Pons (tissue), 1 donor: ENCODE data around the gene GPM6B.

Experiments
- DNase-seq: peaks from one replicate; pipeline ENCODE4 v3.0.0-alpha.2; 2016; ENCODE audit warnings: low spot score

The GPM6B gene, protein sequence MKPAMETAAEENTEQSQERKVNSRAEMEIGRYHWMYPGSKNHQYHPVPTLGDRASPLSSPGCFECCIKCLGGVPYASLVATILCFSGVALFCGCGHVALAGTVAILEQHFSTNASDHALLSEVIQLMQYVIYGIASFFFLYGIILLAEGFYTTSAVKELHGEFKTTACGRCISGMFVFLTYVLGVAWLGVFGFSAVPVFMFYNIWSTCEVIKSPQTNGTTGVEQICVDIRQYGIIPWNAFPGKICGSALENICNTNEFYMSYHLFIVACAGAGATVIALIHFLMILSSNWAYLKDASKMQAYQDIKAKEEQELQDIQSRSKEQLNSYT

DNA sequence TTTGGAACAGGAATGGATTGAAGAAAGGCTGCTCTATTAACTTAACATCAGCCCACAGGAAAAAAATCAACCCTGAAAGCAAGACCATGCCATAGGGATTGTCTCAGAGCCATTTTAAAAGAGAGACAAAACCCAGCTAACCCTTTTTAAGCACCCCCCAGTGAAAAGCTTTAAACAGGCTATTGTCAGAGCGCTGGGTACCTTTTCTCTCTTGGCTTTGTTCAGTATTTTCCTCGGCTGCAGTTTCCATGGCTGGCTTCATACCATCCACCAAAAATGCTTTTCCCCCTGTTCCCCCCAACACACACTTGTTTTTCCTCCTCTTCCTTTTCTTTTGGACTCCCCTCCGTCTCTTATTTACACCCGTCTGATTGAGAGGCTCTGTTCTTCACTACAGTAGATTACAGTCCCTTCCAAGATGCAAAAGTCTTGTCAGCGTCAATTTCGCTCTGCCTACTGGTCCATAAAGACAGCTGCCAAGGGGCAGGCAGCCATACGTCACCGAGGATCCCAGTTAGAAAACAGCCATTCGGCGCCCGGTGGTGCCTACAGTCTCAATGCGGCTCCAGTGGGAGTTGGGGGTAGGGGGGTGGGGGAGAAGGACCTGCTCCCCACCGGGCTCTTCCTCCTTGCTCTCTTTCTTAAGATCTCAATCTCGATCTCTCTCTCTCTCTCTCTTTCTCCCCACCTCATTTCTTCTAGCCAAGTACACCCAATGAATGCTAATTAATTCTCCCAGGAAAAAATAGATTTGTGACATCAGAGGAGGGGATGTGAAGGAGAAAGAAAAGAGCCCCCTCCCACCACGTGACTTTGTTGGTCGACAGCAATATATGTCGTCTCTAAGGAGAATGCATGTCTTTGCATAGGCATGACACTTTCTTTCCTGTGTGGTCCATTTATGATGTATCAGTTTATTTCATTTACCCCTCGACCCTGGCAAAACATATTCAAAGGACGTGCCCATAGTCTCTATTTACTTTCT lies at the start of gene GPM6B:
GPM6B (minus strand) TSS at position 451 of the 985 bp plus-strand sequence; CDS start at position 262, 189 bp downstream.
- peak; percentile 66 for DNase-seq

DNA sequence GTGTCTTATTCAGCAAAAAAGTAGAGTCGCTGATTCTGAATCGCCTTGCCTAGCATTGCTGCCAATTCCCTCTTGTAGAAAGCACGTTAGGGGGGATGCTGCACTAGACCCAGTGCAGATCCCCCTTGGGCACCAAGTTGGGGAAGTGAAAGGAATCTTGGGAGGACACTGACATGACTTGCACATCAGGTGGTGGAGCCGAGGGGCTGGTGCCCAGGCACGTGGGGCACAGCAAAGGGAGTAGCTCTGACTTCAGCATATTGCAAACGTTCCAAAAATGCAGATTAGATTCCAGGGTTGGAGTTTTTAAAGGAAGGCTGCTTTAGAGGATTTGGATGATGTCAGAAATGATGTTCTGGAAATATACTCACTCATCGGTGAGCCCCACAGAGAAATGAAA lies 47.4 kb upstream of the GPM6B start:
- no peak for DNase-seq

DNA sequence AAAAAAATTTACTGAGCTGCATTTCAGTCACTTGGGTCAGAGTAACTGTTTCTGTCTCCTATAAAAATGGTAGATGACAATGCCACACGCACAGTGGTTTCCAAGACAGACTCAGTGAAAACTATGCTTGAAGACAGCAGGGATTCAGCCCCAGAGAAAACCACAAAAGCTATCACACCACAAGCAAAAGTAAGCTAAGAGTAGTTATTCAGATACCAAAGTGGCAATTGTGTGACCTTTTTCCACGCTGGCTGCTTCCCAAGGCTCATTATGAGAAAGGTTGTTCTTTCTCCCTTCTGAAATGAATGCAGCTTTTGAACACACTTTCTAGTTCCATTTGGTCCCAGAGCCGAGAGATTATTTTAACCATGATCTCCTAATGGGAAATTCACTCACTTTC lies 46.4 kb upstream of the GPM6B start:
- peak; percentile 57 for DNase-seq

DNA sequence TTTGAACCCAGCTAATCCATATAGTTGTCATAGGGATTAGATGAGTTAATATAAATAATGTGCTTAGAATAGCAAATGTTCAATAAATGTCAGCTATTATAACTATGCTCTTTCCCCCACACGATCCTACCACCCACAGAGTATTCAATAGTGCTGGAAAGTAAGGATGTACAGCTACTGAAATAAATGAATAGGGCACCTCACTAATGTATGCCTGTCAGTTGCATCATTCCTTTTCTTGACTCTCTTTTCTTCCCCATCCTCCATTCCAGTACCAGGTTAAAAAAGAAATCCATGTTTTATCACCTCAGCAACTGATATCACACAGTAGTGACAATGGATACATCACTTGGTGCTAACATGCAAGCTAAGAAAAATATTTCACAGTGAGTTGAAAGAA lies 42.8 kb upstream of the GPM6B start:
- DNase-seq = no peak

DNA sequence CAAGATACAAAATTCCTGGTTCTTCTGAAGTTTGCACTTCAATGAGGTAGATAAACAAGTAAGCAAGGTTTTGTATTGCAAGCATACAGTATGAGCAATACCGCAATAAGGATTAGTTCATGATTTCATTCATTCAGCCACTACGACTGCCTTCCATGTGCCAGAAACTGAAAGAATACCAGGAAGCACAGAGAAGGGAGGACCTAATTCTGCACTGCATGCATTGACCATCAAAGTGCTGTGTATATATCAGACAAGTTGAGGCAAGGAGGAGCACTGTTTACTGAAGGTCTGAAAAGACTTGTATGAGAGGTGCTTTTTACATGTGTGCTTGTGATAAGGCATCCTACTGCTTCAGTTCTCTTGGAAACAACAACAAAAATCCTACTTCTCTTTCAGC lies 40.9 kb upstream of the GPM6B start:
- DNase-seq = no peak

DNA sequence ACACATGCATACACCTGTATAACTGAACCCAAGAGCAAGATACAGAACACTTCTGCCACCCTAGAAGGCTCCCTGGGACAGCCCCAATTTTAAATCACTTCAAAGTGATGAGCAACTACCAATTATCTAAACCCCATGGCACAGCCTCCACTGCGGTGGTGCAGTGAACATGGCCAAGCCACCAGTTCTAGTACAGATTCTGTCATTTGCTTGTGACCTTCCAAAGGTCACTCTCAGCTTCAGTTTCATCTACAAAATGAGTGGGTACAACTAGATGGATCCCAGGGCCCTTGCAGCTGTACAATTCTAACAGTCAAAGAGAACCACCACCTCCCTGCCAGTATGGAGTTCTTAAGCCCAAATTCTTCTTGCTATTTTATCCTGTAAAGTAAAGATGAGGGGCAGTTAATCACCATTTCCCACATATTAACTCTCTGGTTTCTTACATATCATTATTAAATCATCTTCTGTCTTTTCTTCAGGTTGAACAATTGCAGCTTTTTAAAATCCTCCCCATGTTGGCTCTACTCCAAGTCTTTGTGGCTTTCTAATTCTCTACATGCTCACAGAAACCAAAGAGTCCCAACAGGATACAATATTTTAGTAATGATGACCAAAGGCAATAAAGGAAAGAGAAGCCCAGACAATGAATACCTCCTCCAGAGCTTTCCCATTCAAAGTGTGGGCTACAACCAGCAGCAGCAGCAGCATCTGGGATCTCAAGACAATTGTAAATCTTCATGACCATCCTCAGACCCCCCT lies 39.0 kb upstream of the GPM6B start:
- no peak for DNase-seq

DNA sequence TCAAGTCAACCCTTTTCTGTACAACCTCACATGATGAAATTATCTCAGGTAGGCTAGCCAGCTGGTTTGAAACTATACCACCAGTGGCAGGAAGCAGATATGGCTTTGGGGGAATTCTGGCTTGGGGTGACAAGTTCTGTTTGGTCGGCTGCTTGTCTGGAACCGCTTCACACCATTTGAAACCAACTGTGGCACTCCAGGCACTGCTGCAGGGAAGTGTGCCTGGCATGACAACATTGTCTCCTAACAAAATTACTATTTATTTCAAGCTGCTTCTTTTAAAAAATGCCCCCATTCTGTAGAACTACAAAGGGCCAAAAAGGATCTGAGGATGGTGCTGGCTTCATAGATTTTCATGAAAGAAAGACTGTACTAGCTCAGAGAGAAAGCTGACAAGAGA lies 37.1 kb upstream of the GPM6B start:
- peak; percentile 37 for DNase-seq

DNA sequence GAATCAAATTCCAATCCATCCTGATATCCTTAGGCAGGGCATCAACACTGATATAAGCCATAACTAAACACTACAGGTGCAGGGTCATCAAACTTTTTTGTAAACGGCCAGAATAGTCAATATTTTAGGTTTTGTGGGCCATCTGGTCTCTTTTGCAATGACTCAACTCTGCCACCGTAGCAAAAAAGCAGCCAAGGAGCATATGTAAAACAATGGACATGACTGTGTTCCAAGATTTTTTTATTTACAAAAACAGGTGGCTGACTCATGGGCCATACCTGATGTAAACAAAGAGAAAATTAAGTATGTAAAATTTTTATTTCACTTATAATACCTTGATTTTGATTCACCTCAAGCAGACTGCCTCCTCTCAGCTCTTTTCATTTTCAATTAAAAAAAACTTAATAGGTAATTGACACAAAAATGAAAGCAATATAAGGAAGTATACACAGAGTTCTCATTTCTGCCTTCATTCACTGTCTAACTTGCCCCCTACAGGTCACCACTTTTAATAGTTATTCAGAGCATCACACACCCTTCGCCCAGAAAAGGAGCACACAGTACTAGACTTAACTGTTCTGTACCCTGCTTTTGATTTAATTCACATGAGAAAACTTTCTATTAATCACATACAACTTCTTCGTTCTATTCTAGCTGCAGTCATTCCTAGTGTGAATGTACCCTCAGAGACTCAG lies 35.3 kb upstream of the GPM6B start:
- DNase-seq = no peak

DNA sequence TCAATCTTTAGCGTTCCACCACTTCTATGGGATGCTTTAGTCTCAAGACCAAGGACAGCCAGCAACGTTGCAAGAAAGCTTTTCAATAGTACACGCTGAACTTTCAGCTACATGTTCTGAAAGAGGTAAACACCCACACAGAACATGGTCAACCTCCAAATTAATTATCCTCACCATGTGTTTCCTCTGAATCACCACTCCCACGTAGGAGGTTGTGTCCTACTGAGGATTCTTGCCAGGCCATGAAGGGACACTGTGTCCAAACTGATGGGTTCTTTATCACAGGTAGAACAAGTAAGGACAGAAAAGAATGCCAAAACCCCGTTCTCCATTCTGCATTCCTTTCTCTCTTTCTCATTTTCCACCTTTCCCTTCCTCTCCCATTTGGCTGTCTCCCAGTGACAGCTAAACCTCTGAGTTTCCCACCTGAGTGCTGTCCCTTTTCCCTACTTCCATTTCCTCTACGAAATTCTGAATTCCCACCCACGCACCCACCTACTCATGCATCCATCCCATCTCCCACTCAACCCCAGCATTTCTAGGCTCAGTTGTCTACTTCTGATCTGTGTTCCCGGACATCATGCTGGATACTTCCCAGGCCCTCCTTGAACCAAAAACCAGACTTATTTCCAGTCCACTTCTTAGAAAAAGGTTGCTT lies 29.0 kb upstream of the GPM6B start:
- DNase-seq = no peak

DNA sequence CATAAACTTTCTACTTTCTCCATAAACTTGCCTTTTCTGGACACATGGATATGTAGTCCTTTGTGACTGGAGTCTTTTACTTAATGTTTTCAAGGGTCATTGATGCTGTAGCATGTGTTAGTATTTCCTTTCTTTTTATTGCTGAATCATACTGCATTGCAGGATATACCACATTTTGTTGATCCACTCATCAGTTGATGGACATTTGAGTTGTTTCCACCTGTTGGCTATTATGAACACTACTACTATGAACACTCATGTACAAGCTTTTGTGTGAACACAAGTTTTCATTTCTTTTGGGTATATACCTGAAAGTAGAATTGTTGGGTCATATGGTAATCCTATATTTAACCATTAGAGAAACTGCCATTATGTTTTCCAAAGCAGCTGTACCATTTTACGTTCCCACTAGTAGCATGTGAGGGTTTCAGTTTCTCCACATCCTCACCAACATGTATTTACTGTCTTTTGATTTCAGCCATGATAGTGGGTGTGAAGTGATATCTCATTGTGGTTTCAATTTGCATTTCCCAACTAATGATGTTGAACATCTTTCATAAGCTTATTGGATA lies 26.3 kb upstream of the GPM6B start:
- no peak for DNase-seq

DNA sequence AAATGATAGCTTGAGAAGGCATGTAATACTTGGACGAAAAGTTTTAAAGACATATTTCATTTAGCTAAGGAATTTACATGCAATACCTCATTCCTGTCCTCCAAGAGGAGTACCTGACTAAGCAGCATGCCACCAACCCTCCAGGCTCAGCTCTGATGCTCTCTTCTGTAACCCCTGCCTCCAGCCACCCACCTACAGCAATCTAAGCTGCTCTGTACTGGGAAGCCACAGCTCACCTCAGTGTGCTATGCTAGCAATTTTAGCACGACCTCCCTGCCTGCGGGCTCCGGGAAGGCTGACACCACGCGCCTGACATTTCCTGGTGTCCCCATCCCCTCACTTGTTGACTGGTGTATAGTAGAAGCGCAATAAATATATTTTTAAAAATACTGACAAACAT lies 23.2 kb upstream of the GPM6B start:
- DNase-seq = no peak

DNA sequence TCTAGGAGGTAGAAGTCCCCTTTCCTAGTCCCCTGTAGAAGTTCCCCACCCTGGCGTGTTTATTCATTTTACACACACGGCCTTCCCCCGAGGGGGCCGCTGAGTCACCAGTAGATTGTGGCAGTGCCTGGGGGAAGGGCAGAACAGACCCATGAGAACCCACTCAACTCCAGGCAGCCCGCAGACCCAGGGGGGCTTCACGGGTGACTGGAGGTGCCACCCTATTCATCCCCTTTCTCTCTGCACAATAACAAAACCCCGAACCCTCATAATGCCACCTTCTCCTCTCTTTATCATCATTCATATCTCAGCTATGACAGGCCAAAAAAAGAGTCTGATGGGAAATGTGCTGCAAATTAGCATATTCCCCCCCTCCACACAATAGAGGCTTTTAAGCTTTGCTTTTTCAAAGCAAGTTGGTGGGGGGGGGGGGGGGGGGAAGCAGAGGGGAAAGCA lies 20.4 kb upstream of the GPM6B start:
- DNase-seq = peak; percentile 64

DNA sequence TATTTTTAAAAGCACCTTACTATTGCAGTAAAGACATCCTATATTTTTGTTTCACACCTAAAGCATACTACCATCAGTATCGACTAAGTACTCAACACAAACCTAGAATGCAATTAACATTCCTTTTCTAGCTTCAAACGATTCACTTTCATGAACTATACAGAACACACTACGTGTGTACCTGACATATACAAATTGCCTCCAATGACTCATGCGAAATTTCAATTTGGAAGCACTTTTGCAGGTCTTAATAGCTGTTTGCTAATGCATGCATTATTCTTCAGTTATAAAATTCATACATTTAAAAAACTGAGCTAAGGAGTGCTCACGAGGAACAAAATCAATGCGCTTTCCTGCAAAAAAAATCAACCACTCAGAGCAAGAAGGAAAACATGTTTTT lies 19.7 kb upstream of the GPM6B start:
- no peak for DNase-seq

DNA sequence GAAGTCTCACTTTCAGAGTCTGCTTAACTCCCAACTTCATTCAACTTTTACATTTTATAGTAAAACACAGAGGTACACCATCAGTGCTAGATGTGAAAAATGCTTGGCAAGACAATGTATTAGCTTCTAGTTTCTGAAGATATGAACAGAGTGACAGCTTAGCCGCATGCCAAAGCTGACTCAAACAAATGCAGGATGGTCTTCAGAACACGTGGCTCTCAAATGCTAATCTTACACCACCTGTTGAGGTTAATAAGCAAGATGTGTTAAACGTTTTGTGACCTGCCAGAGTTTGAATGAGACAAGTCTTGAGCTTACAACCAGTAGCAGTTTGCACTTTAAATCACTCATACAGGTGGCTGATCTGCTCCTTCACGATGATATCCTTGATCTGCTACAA lies 18.9 kb upstream of the GPM6B start:
- no peak for DNase-seq

DNA sequence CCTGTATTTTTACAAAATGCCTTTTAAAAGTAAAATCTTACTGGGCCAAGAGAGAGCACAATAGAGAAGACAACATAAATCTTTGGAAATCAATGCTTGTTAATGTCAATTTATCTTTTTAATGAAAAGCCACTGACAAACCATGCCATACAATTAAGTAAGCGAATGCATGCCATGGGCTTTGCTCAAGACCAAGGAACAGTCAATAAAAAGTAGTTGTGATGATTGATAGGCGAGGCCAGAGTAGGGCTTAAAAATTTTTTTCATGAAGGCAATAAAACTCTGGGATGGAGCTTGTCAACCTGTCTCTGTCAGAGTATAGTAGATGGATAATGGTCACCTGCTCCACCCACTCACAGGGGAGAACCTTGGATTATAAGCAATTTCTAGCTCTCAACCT lies 17.5 kb upstream of the GPM6B start:
- no peak for DNase-seq

DNA sequence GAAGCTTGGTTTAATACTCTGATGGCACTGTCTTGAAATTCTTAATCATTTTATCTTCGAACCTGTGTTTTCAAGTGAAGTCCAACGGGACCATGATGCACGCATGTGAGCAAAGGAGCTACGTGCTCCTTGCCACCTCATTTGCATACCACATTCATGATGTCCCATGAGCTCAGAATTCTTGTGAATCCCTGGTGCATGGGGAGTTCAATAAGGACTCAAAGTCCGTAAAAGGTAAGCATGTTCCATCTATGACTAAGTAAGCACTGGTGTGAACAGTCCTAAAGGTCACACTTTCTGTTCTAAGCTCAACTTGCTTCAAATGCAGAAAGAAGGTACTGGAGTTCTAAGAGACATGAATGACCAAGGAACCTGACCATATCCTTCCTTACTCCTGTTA lies 13.1 kb upstream of the GPM6B start:
- no peak for DNase-seq

DNA sequence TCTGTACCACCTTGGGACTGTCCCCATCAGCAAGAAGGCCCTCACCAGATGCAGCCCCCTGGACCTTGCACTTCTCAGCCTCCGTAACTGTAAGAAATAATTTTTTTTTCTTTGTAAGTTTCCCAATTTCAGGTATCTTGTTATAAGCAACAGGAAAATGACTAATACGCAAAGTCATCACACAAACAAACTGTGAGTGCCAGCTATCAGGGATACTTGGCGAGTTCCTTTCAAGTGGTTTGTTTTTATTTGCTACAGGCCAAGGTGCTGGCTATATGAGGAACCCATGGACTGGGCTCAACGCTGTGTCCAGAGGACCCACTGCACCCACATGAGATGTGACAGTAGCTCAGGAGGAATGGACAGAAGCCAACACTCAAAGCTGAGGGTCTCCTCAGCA lies 11.5 kb upstream of the GPM6B start:
- no peak for DNase-seq

DNA sequence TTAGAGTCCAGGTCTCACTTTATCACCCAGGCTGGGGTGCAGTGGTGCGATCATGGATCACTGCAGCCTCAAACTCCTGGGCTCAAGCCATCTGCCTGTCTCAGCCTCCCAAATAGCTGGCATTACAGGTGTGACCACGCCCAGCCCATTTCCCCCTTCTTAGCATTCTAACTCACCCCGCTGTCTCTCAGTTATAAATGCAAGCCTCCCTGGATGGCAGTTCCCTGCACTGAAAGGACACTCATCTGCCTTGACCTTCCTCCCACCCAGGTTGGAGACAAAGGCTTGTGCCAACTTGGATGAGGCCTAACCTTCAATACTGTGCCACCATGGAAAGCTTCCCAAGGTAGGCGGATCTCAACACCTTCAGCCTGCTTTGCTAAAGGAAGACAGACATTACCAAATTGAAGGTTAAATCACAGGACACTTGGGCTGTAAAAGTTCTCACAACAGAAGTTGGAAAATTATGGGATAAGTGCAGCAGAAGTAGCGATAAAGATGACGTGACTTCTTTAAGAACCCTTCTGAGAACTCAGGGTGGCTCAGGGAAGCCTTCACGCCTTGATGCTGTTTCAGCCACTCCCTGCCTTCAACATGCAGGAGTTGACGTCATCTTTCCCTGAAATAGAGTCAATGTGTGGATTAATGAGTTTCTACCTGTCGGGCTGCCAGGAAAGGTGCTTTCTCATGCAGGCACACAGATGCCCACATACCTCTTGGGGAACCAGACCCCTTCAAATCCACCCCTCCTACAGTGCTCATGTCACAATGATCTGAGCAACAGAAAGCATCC lies 10.6 kb upstream of the GPM6B start:
- no peak for DNase-seq

DNA sequence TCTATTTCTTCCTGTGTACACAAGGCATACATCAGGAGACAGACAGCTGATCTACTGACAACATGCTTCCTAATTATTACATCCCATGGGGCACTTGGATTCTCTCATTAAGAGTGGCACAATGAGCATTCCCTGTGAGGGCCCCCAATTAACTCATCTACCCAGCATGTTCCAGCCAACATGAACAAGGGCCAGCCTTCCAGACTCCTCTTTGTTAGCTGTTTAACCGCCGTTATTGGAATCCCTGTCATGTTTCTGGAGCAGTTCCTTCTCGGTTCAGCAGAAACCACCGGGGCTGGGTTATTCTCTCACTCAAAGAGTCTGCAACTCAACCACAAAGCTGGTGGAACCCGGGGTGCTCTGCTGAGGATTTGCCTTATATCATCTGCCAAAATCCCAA lies 9.9 kb upstream of the GPM6B start:
- DNase-seq = no peak

DNA sequence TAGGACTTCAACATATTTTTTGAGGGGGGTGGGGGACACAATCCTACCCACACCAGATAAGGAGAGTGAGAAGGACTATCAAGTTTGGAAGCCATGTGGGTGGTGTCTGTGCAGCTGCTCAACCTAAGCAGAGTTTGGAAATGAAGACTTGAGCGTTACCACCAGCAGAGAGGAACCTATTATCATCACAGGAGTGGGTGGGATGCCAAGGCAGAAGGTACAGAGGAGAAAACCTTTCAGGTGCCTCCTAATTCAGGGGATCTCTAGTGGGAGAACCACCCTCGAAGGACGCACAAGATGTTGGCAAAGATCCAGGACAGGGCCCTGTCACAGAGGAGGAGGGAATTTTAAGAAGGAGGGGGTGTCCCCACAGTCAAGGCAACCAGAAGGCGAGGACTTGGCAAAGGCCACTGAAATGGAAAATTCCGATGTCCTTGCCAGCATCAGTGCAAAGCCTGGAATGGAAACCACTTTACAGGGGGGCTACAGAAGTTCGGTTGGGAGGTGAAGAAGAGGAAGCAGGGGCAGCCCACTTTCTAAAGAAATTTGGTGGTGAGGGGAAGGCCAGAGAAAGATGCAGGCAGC lies 8.4 kb upstream of the GPM6B start:
- DNase-seq = no peak
